K562 (cell line): ENCODE results near the gene ITGB6. TPM values are rescaled to one million over a fixed set of nuclear protein-coding genes. Genes with fewer than 3 reads are reported as not detected.

Experiments used
- ATAC-seq: fragments of 200-7000 bp; cut with Tn5 transposase; 3 replicates; pipeline ENCODE4 v1.9.1; 2020; ENCODE audit warnings: moderate library complexity
- BruUV-seq: library from RNA; stranded (reverse); fragments of 400-500 nt; replicated peaks from 2 replicates; lab custom pipeline; 2021; lab: Mats Ljungman, UMichigan
- CTCF ChIA-PET: fragments of 300-600 bp; formaldehyde crosslinking; extraction: SDS; loops from one replicate; lab custom pipeline; 2021; ENCODE audit warnings: low intra/inter-chr PET ratio; lab: Yijun Ruan, JAX
- POLR2A ChIA-PET: fragments of 300-600, 350-650 bp; sonication (Branson Sonifier 250); formaldehyde crosslinking; extraction: SDS; loops from one replicate; lab custom pipeline; 2021; ENCODE audit warnings: antibody characterized with exemption, inconsistent platforms; lab: Yijun Ruan, JAX
- DNase-seq, 4 experiments: peaks; one replicate each; pipeline versions ENCODE4 v3.0.0 to v3.0.0-alpha.2; 2011 to 2018; ENCODE audit warnings: low spot score in 3 of 4, mixed read lengths in 3 of 4; ENCODE audit errors: extremely low read depth in 1 of 4
- FAIRE-seq: peaks from 2 replicates; lab custom pipeline; 2011; peaks lifted over from hg19 to GRCh38; lab: Jason Lieb, UNC
- H2AFZ ChIP-seq: 2 replicates; pipeline ENCODE4 v1.6.0; 2011; ENCODE audit warnings: low read depth, low read length, control low read depth, inconsistent platforms
- H3K27ac ChIP-seq: fragments of 200-600 bp; 3 replicates; pipeline ENCODE4 v1.8.0; 2011; ENCODE audit warnings: low read depth, mild to moderate bottlenecking, control low read depth, inconsistent platforms, low read length, moderate library complexity, mixed read lengths; ENCODE audit errors: extremely low read depth
- H3K27me3 ChIP-seq, 2 experiments: fragments of 300-600 bp in 1 of 2; 2 replicates in 1 of 2; 3 replicates in 1 of 2; pipeline versions ENCODE4 v1.6.0 to v1.8.0; 2011; ENCODE audit warnings: inconsistent platforms in 2 of 2, low read length in 2 of 2, mild to moderate bottlenecking in 1 of 2, mixed read lengths in 1 of 2, moderate library complexity in 1 of 2; ENCODE audit not compliant: control insufficient read depth in 2 of 2, insufficient read depth in 2 of 2
- H3K36me3 ChIP-seq: fragments of 300-600 bp; 3 replicates; pipeline ENCODE4 v1.8.0; 2011; ENCODE audit warnings: mild to moderate bottlenecking, low read length, inconsistent platforms; ENCODE audit not compliant: control insufficient read depth, insufficient read depth
- H3K4me1 ChIP-seq, 2 experiments: fragments of 200-600 bp in 1 of 2; replicated peaks in 1 of 2; 2 replicates in 1 of 2; 3 replicates in 1 of 2; pipeline versions ENCODE4 v1.5.1 to v1.8.0; 2011; ENCODE audit warnings: inconsistent platforms in 2 of 2, low read length in 2 of 2, mild to moderate bottlenecking in 1 of 2, mixed read lengths in 1 of 2, moderate library complexity in 1 of 2; ENCODE audit not compliant: control insufficient read depth in 2 of 2, insufficient read depth in 2 of 2
- H3K4me2 ChIP-seq: 2 replicates; pipeline ENCODE4 v1.6.1; 2011; ENCODE audit warnings: low read length, control low read depth, inconsistent platforms, mixed read lengths; ENCODE audit not compliant: insufficient read depth
- H3K4me3 ChIP-seq: fragments of 200-600 bp; sonication (generic), shearing (Covaris generic); 2 replicates; pipeline ENCODE4 v1.5.1; 2016; ENCODE audit warnings: control low read depth, inconsistent platforms
- H3K79me2 ChIP-seq: fragments of 200-600 bp; 3 replicates; pipeline ENCODE4 v1.8.0; 2011; ENCODE audit warnings: low read length, inconsistent platforms; ENCODE audit not compliant: control insufficient read depth, insufficient read depth
- H3K9ac ChIP-seq, 2 experiments: 2 replicates each; pipeline versions ENCODE4 v1.6.0 to v1.6.1; 2011; ENCODE audit warnings: low read depth in 2 of 2, low read length in 2 of 2, control low read depth in 1 of 2, inconsistent platforms in 1 of 2, mild to moderate bottlenecking in 1 of 2, mixed read lengths in 1 of 2; ENCODE audit not compliant: insufficient read depth in 1 of 2
- H3K9me1 ChIP-seq: one replicate; pipeline ENCODE4 v1.6.0; 2011; ENCODE audit warnings: inconsistent platforms, mild to moderate bottlenecking, low read length, moderate library complexity; ENCODE audit not compliant: control insufficient read depth, insufficient read depth
- H3K9me3 ChIP-seq: replicated peaks from 2 replicates; pipeline ENCODE4 v1.5.1; 2011; ENCODE audit warnings: low read depth, low read length, inconsistent platforms; ENCODE audit not compliant: control insufficient read depth, insufficient read depth
- H4K20me1 ChIP-seq: replicated peaks from 2 replicates; pipeline ENCODE4 v1.6.1; 2011; ENCODE audit warnings: low read length, inconsistent platforms, mixed read lengths; ENCODE audit not compliant: control insufficient read depth, insufficient read depth
- ETS2 ChIP-seq: IDR thresholded peaks from 2 replicates; pipeline ENCODE4 v1.6.1; 2016; ENCODE audit warnings: borderline replicate concordance, missing genetic modification characterization, mild to moderate bottlenecking, moderate library complexity, missing compliant biosample characterization; ENCODE audit not compliant: poor library complexity, severe bottlenecking
- KDM5B ChIP-seq: fragments of 200-600 bp; sonication (generic); IDR thresholded peaks from 2 replicates; pipeline ENCODE4 v1.6.1; 2012; ENCODE audit warnings: low read depth, mild to moderate bottlenecking, moderate library complexity, low read length, control low read depth, inconsistent platforms; ENCODE audit not compliant: insufficient replicate concordance
- ZFP91 ChIP-seq: sonication (generic); formaldehyde crosslinking; IDR thresholded peaks from 2 replicates; pipeline ENCODE4 v1.8.0; 2022; ENCODE audit warnings: mild to moderate bottlenecking, missing genetic modification reagents
- WGBS: fragments of 100-300 bp; shearing (Covaris generic); methylation state at CpG from one replicate; pipeline ENCODE4 v1.1.6; 2016; ENCODE audit warnings: low coverage, mixed read lengths; ENCODE audit not compliant: insufficient coverage; ENCODE audit errors: missing lambda C conversion rate; 5-methylcytosine and 5-hydroxymethylcytosine counted together
- in situ Hi-C: fragments of 300-500 bp; cut with MboI; formaldehyde crosslinking; loops from 4 replicates; pipeline ENCODE4 v1.15.0; 2018; ENCODE audit warnings: inconsistent platforms, mixed read lengths
- intact Hi-C: fragments of 100-400 bp; cut with micrococcal nuclease; formaldehyde crosslinking; loops from 2 replicates; pipeline ENCODE4 v1.14.2; 2022
- polyA plus RNA-seq, 8 experiments: library from polyadenylated mRNA; depleted of rRNA in 4 of 8; stranded (reverse) in 5 of 8; unstranded in 3 of 8; fragments of >200 nt; fragmentation: Nextera tagmentation in 2 of 8; fragmentation: Illumina TruSeq in 1 of 8; extraction: Ambion mirVana in 2 of 8; extraction: Trizol in 1 of 8; gene quantifications; 2 replicates each; pipeline versions ENCODE4 v1.2.1 to v1.2.3, GENCODE V29; 2011 to 2014; ENCODE audit warnings: inconsistent platforms in 1 of 8, missing spikeins in 1 of 8
- total RNA-seq, 7 experiments: library from RNA; depleted of rRNA in 6 of 7; stranded (reverse); fragments of >200 nt in 6 of 7; fragmentation: Illumina TruSeq in 2 of 7; extraction: Trizol in 2 of 7; gene quantifications; 2 replicates each; pipeline versions ENCODE4 v1.2.1 to v1.2.3, GENCODE V29; 2011 to 2021; ENCODE audit warnings: low replicate concordance in 1 of 7

The ITGB6 gene
- total and polyA plus RNA-seq, 9 of the 15 experiments (the other 6 are each of a cell fraction or from before 2014, with no cell fraction given) = 0.18 TPM; not detected in 8

GRCh38 chr2:160247296-160248035 is 47.4 kb upstream of the ITGB6 start:
- TF ChIP-seq KDM5B = no peak
- no peak for TF ChIP-seq ZFP91
- TF ChIP-seq ETS2 (tag) = no peak
- Histone ChIP-seq H4K20me1 (no peaks in the 10 kb centered on the region; the same call in 1 of the 2 replicates), H3K79me2 (no peaks in the 10 kb centered on the region), H3K27me3 (no peaks in the 10 kb centered on the region), H3K4me1 (no peaks in the 10 kb centered on the region), H3K4me2 (no peak overlapping the region), H3K9me3 (no peaks in the 10 kb centered on the region), H3K4me3 (no peak overlapping the region), H3K27ac (no peak overlapping the region), H2AFZ (no peak overlapping the region), H3K9ac (no peak overlapping the region), H3K36me3 (no peaks in the 10 kb centered on the region), H3K9me1 (no peaks in the 10 kb centered on the region)
- no peak for FAIRE-seq
- intact Hi-C loops = no loop called here
- no peak for ATAC-seq
- in situ Hi-C loops = no loop called here
- BruUV-seq = no TSS peak
- WGBS = 0% methylated on average over 6 of the region's 6 CpGs
- DNase-seq = no peak
- POLR2A ChIA-PET = no interaction called here
- CTCF ChIA-PET = no interaction called here
